Measurements from ENCODE around the gene IYD. TPM values are rescaled to one million over a fixed set of nuclear protein-coding genes. Genes with fewer than 3 reads are reported as not detected.

The IYD gene
- total RNA-seq, 4 donors from 2014 or later = 0.83 to 57.0 (median 36.8) TPM

DNA sequence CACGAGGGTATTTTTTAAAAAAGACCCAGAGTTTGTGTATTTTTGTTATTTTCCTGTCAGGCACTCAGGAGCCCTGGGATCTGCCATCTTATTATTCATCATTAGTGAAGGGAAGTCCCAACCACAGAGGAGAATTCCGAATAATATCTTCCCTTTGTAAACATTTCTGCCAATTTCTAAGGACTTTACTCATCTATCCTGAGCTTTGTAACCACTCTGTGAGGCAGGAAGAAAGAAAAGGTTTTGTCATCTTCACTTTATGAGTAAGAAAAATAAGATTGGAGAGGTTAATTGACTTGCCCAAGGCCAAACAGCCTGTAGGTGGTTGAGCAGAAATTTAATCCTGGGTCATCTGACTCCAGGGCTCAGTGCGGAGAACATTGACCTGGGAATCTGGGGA, 23.0 kb upstream of the IYD start:
- Histone ChIP-seq H3K4me1 (no peaks in the 10 kb centered on the region), H3K9me3 (no peaks in the 10 kb centered on the region), H3K4me3 (no peak overlapping the region), H3K27ac (no peak overlapping the region), H3K27me3 (no peaks in the 10 kb centered on the region), H3K36me3 (no peaks in the 10 kb centered on the region)
- TF ChIP-seq POLR2A (IDR thresholded peaks at IDR 0.05) = no peak
- DNase-seq = no peak

DNA sequence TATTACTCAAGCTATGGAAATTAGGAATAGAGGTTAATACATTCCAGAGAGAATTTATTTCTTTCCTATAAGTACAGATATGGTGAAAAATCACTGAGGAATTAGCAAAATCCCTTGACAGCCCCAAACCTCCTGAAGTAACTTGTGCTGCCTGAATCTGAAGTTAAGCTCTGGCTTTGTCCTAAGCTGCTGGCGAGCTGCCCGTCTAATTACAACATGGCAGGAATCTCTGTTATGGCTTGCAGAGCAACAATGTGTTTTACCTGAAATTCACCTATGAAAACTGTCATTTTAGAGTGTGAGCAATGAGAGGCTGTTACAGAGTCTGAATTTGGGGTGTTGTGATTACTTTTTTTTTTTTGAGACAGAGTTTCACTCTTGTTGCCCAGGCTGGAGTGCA, 22.5 kb upstream of the IYD start:
- Histone ChIP-seq H3K36me3 (no peaks in the 10 kb centered on the region), H3K9me3 (no peaks in the 10 kb centered on the region), H3K27me3 (no peaks in the 10 kb centered on the region), H3K4me3 (no peak overlapping the region), H3K4me1 (no peaks in the 10 kb centered on the region), H3K27ac (no peak overlapping the region)
- DNase-seq = no peak
- TF ChIP-seq, protein P1, sequence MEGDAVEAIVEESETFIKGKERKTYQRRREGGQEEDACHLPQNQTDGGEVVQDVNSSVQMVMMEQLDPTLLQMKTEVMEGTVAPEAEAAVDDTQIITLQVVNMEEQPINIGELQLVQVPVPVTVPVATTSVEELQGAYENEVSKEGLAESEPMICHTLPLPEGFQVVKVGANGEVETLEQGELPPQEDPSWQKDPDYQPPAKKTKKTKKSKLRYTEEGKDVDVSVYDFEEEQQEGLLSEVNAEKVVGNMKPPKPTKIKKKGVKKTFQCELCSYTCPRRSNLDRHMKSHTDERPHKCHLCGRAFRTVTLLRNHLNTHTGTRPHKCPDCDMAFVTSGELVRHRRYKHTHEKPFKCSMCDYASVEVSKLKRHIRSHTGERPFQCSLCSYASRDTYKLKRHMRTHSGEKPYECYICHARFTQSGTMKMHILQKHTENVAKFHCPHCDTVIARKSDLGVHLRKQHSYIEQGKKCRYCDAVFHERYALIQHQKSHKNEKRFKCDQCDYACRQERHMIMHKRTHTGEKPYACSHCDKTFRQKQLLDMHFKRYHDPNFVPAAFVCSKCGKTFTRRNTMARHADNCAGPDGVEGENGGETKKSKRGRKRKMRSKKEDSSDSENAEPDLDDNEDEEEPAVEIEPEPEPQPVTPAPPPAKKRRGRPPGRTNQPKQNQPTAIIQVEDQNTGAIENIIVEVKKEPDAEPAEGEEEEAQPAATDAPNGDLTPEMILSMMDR (IDR thresholded peaks at IDR 0.05) = no peak
- no peak for TF ChIP-seq POLR2A (IDR thresholded peaks at IDR 0.05)

DNA sequence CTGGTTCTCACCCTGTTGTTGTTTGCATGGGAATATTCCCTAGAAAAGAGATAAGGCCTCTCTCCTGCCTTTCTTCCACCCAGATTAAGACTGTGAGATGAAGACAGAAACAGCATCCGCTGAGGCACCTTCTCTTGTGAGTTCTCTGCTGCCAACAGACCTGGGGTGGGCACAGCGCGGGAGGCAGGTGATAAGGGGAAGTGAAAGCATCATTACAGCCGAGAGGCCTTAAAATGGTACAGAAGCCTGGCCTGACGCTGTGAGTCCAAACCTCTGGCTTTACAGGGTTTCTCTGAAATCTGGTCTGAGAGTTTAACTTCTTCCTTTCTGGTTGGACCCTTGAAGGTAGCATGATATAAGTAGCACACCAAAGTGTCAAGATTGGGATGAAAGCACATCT, 21.0 kb upstream of the IYD start:
- H3K36me3 ChIP-seq = no peaks in the 10 kb centered on the region
- no peak overlapping the region for H3K4me3 ChIP-seq
- H3K4me1 ChIP-seq = no peaks in the 10 kb centered on the region
- H3K27me3 ChIP-seq = no peaks in the 10 kb centered on the region
- DNase-seq = peak in 1 of 3 donors; percentile 29
- no peak for TF ChIP-seq POLR2A (IDR thresholded peaks at IDR 0.05)
- TF ChIP-seq, protein P1 (IDR thresholded peaks at IDR 0.05) = no peak
- no peaks in the 10 kb centered on the region for H3K9me3 ChIP-seq
- H3K27ac ChIP-seq = no peak overlapping the region

DNA sequence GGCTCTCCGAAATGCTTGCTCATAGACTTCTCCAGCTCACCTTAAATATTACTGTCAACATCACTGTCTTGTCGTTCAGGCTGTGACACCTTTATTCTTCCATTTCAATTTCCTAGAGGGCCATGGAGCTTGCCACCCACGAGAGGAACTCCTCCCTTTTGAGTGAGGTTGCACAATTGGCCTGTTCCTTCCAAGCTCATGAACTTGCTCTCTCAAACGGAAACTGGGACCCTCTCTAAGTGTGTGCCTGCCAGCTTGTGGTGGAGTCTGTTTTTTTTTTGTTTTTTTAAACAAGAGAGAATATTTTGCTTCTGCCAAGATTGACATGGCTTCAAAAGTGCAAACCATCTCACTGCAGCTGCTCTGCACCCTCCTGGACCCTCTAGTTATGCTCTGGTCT, 19.3 kb upstream of the IYD start:
- H3K36me3 ChIP-seq = no peaks in the 10 kb centered on the region
- no peak for DNase-seq
- no peaks in the 10 kb centered on the region for H3K4me1 ChIP-seq
- H3K27me3 ChIP-seq = no peaks in the 10 kb centered on the region
- no peak overlapping the region for H3K27ac ChIP-seq
- TF ChIP-seq, protein P1 (IDR thresholded peaks at IDR 0.05) = no peak
- no peak for TF ChIP-seq POLR2A (IDR thresholded peaks at IDR 0.05)
- no peaks in the 10 kb centered on the region for H3K9me3 ChIP-seq
- H3K4me3 ChIP-seq = no peak overlapping the region

DNA sequence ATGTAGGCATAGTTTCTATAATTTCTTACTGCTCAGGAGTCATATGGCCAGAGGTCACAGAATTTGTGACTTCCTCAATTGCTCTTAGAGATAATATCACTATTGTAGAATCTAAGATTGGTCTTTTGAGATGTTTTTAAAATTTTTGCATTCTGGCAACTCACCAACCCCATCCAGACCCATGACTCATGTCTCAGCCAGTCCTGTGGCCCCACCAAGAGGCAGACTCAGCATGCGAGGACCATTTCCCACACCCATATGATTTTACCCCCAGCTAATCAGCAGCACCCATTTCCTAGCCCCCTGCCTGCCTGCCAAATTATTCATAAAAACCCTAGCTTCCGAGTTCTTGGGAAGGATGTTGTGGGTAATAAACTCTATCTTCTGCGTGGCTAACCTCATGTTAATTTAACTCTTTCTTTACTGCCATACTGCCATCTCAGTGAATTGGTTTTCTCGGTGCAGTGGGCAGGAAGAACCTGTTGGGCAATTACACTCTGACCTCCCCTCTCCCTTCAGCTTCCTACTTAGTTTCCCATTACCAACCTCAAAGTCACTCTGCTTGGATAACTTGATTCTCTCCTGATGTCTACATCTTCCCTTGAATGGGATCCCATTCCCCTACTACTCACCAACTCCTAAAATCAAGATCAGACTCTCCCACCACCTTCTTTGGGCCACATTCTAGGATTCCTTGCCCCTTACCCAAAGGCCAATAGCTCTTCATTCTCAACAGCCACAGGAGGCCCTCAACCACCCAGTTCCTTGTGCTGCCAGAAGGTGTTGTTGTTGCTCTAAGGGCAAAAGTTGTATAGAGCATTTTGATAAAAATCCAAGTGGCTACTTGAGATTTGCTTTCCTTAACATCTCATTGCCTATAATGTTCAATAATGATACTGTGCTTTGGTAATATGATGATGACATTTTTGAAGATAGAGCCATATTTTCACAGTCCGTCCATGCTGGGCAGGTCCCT, 16.2 kb upstream of the IYD start:
- no peaks in the 10 kb centered on the region for H3K36me3 ChIP-seq
- H3K9me3 ChIP-seq = no peaks in the 10 kb centered on the region
- no peak overlapping the region for H3K27ac ChIP-seq
- no peaks in the 10 kb centered on the region for H3K4me1 ChIP-seq
- no peaks in the 10 kb centered on the region for H3K27me3 ChIP-seq
- TF ChIP-seq, protein P1 (IDR thresholded peaks at IDR 0.05) = peak in 1 of 6 experiments; percentile 8
- TF ChIP-seq POLR2A (IDR thresholded peaks at IDR 0.05) = no peak
- DNase-seq = no peak
- H3K4me3 ChIP-seq = no peak overlapping the region

DNA sequence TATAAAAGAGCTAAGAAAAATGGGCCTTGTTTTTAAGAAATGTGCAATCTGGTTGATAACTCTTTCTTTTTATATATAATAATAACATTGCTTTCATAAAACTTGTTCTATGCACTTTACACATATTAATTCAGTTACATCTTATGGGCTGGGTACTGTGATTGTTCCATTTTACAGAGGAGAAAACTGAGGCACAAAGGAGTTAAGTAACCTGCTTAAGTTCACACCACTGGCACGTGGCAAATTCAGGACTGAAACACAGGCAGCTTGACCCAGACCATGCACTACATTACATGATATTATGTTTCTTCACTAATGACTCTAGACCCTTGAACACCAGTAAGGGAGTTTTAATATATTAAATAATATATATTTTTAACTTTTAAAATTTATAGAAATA, 15.4 kb upstream of the IYD start:
- TF ChIP-seq, protein P1 (IDR thresholded peaks at IDR 0.05) = no peak
- no peak for TF ChIP-seq POLR2A (IDR thresholded peaks at IDR 0.05)
- no peaks in the 10 kb centered on the region for H3K36me3 ChIP-seq
- no peaks in the 10 kb centered on the region for H3K9me3 ChIP-seq
- no peaks in the 10 kb centered on the region for H3K27me3 ChIP-seq
- no peak for DNase-seq
- no peak overlapping the region for H3K27ac ChIP-seq
- no peak overlapping the region for H3K4me3 ChIP-seq
- H3K4me1 ChIP-seq = no peaks in the 10 kb centered on the region
